HL-60 (cell line): ENCODE measurements around the gene PCP4.

ENCODE experiments used
- POLR2AphosphoS5 ChIP-seq: IDR thresholded peaks from 2 replicates; pipeline ENCODE4 v1.6.1; 2012; ENCODE audit warnings: low read depth
- TF ChIP-seq, protein P1 (sequence below): IDR thresholded peaks from one replicate; pipeline ENCODE4 v1.5.1; 2011; ENCODE audit warnings: low read length, control low read depth, inconsistent platforms; ENCODE audit not compliant: insufficient read depth

DNA sequence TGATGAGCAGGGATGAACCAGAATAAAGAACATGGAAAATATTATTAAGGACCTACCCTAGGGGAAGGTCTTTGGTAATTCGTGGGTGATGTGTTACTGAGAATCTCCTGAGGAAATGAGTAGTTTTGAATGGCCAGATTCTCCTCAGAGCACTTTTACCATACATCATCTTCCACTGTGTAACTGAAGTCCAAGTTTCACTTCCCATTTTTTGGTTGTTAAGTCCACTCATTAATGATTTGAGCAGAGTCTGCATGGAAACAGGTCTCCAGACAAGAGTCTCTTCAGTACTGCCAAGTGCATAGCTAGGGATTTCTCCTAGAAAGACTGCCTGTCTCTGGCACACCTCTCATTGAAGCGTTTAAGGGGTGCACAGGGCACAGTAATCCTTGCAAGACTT is 48.7 kb upstream of the PCP4 start:
- TF ChIP-seq, protein P1, sequence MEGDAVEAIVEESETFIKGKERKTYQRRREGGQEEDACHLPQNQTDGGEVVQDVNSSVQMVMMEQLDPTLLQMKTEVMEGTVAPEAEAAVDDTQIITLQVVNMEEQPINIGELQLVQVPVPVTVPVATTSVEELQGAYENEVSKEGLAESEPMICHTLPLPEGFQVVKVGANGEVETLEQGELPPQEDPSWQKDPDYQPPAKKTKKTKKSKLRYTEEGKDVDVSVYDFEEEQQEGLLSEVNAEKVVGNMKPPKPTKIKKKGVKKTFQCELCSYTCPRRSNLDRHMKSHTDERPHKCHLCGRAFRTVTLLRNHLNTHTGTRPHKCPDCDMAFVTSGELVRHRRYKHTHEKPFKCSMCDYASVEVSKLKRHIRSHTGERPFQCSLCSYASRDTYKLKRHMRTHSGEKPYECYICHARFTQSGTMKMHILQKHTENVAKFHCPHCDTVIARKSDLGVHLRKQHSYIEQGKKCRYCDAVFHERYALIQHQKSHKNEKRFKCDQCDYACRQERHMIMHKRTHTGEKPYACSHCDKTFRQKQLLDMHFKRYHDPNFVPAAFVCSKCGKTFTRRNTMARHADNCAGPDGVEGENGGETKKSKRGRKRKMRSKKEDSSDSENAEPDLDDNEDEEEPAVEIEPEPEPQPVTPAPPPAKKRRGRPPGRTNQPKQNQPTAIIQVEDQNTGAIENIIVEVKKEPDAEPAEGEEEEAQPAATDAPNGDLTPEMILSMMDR: no peak
- TF ChIP-seq POLR2AphosphoS5: no peak
